ENCODE results near the gene TMEM147. TPM values are rescaled to one million over a fixed set of nuclear protein-coding genes. Genes with fewer than 3 reads are reported as not detected.

TMEM147 gene
- total RNA-seq, 5 donors from 2014 or later (not counting 1 experiment from before 2014, with no cell fraction given): 27.5 to 46.6 (median 44.2) TPM

GRCh38 chr19:35525873-35526272, 19.6 kb upstream of the TMEM147 start:
- no peaks in the 10 kb centered on the region for H3K4me1 Mint-ChIP-seq
- H3K27ac Mint-ChIP-seq: no peak overlapping the region
- 48% methylated on average over 3 of the region's 4 CpGs for WGBS (ENCODE audit: insufficient coverage)
- Histone ChIP-seq H3K4me1 (ENCODE audit: control insufficient read depth in 1 of 2, extremely low read depth in 1 of 2, insufficient read depth in 2 of 2, low read length in 2 of 2) (no peaks in the 10 kb centered on the region), H3K4me3 (ENCODE audit: control insufficient read depth in 1 of 2, extremely low read depth in 1 of 2, low read length in 1 of 2) (no peak overlapping the region), H3K9me3 (no peaks in the 10 kb centered on the region), H3K27me3 (replicated peaks in 1 of 2; ENCODE audit: control insufficient read depth in 2 of 2, extremely low read depth in 1 of 2, insufficient read depth in 2 of 2, low read length in 1 of 2) (peaks cover 0 to 60% of the 10 kb centered on the region in 2 experiments), H3K36me3 (ENCODE audit: control insufficient read depth in 2 of 2, extremely low read depth in 1 of 2, insufficient read depth in 1 of 2, low read length in 1 of 2) (no peaks in the 10 kb centered on the region), H3K27ac (ENCODE audit: low read length) (no peak overlapping the region)
- no peak overlapping the region for H3K4me3 Mint-ChIP-seq
- CTCF ChIA-PET: no interaction called here
- POLR2A ChIA-PET: no interaction called here
- H3K9me3 Mint-ChIP-seq: no peaks in the 10 kb centered on the region
- H3K27me3 Mint-ChIP-seq: peaks cover 19 to 44% of the 10 kb centered on the region in 2 donors
- DNase-seq (no peak), ATAC-seq (replicated peaks in 1 of 4) (no peak)
- no peaks in the 10 kb centered on the region for H3K36me3 Mint-ChIP-seq

- Mint-ChIP-seq H3K36me3 (no peaks in the 10 kb centered on the region), H3K27ac (peak within 1 kb of the TSS in 1 of 2 donors; percentile 46), H3K4me1 (peaks cover 5 to 7% (median 7%) of the 10 kb centered on the region in 3 donors), H3K4me3 (no peak within 1 kb of the TSS), H3K9me3 (no peaks in the 10 kb centered on the region), H3K27me3 (peaks cover 28 to 56% of the 10 kb centered on the region in 2 donors)
- Histone ChIP-seq H3K27me3 (replicated peaks in 1 of 2; ENCODE audit: control insufficient read depth in 2 of 2, extremely low read depth in 1 of 2, insufficient read depth in 2 of 2, low read length in 1 of 2) (peaks cover 0 to 76% of the 10 kb centered on the region in 2 experiments), H3K4me1 (ENCODE audit: control insufficient read depth in 1 of 2, extremely low read depth in 1 of 2, insufficient read depth in 2 of 2, low read length in 2 of 2) (peaks cover 0 to 4% of the 10 kb centered on the region in 2 experiments), H3K36me3 (ENCODE audit: control insufficient read depth in 2 of 2, extremely low read depth in 1 of 2, insufficient read depth in 1 of 2, low read length in 1 of 2) (no peaks in the 10 kb centered on the region), H3K27ac (ENCODE audit: low read length) (no peak within 1 kb of the TSS), H3K9me3 (no peaks in the 10 kb centered on the region), H3K4me3 (ENCODE audit: control insufficient read depth in 1 of 2, extremely low read depth in 1 of 2, low read length in 1 of 2) (no peak within 1 kb of the TSS)
- 90% methylated on average over 3 of the region's 11 CpGs for WGBS (ENCODE audit: insufficient coverage)
- ChIA-PET CTCF (interaction anchor here in 1 of 2 donors (0.6 kb wide), 1 partner anchor 77 kb away, joined by 3 read pairs; no protein-coding TSS in a partner anchor), POLR2A (no interaction called here)
- ATAC-seq (replicated peaks in 1 of 4) (no peak), DNase-seq (no peak)
Observed at GRCh38 chr19:35528218-35529038, 17.0 kb upstream of the TMEM147 start, which contains the start of gene SBSN. Gene SBSN (minus strand): TSS chr19:35528311. CDS start chr19:35528281, 30 bp downstream.

- no peaks in the 10 kb centered on the region for H3K36me3 Mint-ChIP-seq
- CTCF ChIA-PET: no interaction called here
- peaks cover 11 to 14% (median 13%) of the 10 kb centered on the region in 3 donors for H3K4me1 Mint-ChIP-seq
- no peaks in the 10 kb centered on the region for H3K36me3 ChIP-seq (ENCODE audit: control insufficient read depth in 2 of 2, extremely low read depth in 1 of 2, insufficient read depth in 1 of 2, low read length in 1 of 2)
- H3K4me3 Mint-ChIP-seq: no peak overlapping the region
- 41% methylated on average over 14 of the region's 19 CpGs for WGBS (ENCODE audit: insufficient coverage)
- ATAC-seq (replicated peaks in 1 of 4) (no peak), DNase-seq (no peak)
- peaks cover 0 to 79% of the 10 kb centered on the region in 2 experiments for H3K27me3 ChIP-seq (replicated peaks in 1 of 2; ENCODE audit: control insufficient read depth in 2 of 2, extremely low read depth in 1 of 2, insufficient read depth in 2 of 2, low read length in 1 of 2)
- H3K27me3 Mint-ChIP-seq: peaks cover 28 to 52% of the 10 kb centered on the region in 2 donors
- H3K9me3 ChIP-seq: no peaks in the 10 kb centered on the region
- no peak overlapping the region for H3K27ac ChIP-seq (ENCODE audit: low read length)
- H3K9me3 Mint-ChIP-seq: no peaks in the 10 kb centered on the region
- peaks cover 0 to 15% of the 10 kb centered on the region in 2 experiments for H3K4me1 ChIP-seq (ENCODE audit: control insufficient read depth in 1 of 2, extremely low read depth in 1 of 2, insufficient read depth in 2 of 2, low read length in 2 of 2)
- POLR2A ChIA-PET: no interaction called here
- no peak overlapping the region for H3K4me3 ChIP-seq (ENCODE audit: control insufficient read depth in 1 of 2, extremely low read depth in 1 of 2, low read length in 1 of 2)
- no peak overlapping the region for H3K27ac Mint-ChIP-seq
Observed at GRCh38 chr19:35529241-35530218, 15.9 kb upstream of the TMEM147 start.

GRCh38 chr19:35531291-35531690, 14.1 kb upstream of the TMEM147 start:
- ATAC-seq (replicated peaks in 1 of 4) (no peak), DNase-seq (no peak)
- ChIA-PET CTCF (no interaction called here), POLR2A (no interaction called here)
- peaks cover 14 to 15% (median 14%) of the 10 kb centered on the region in 3 donors for H3K4me1 Mint-ChIP-seq
- Histone ChIP-seq H3K27me3 (replicated peaks in 1 of 2; ENCODE audit: control insufficient read depth in 2 of 2, extremely low read depth in 1 of 2, insufficient read depth in 2 of 2, low read length in 1 of 2) (peaks cover 0 to 67% of the 10 kb centered on the region in 2 experiments), H3K27ac (ENCODE audit: low read length) (no peak overlapping the region), H3K4me1 (ENCODE audit: control insufficient read depth in 1 of 2, extremely low read depth in 1 of 2, insufficient read depth in 2 of 2, low read length in 2 of 2) (peaks cover 0 to 15% of the 10 kb centered on the region in 2 experiments), H3K36me3 (ENCODE audit: control insufficient read depth in 2 of 2, extremely low read depth in 1 of 2, insufficient read depth in 1 of 2, low read length in 1 of 2) (no peaks in the 10 kb centered on the region), H3K9me3 (no peaks in the 10 kb centered on the region), H3K4me3 (ENCODE audit: control insufficient read depth in 1 of 2, extremely low read depth in 1 of 2, low read length in 1 of 2) (no peak overlapping the region)
- no peak overlapping the region for H3K27ac Mint-ChIP-seq
- H3K36me3 Mint-ChIP-seq: no peaks in the 10 kb centered on the region
- no peaks in the 10 kb centered on the region for H3K9me3 Mint-ChIP-seq
- 55% methylated on average over 2 of the region's 6 CpGs for WGBS (ENCODE audit: insufficient coverage)
- peaks cover 28 to 49% of the 10 kb centered on the region in 2 donors for H3K27me3 Mint-ChIP-seq
- peak overlapping the region in 1 of 3 donors; percentile 6 for H3K4me3 Mint-ChIP-seq

GRCh38 chr19:35533201-35533821, 12.1 kb upstream of the TMEM147 start, which contains the start of gene GAPDHS:
Gene GAPDHS (plus strand): TSS chr19:35533456. CDS start chr19:35533528, 72 bp downstream.
- 73% methylated on average over 28 of the region's 39 CpGs for WGBS (ENCODE audit: insufficient coverage)
- no peak within 1 kb of the TSS for H3K27ac ChIP-seq (ENCODE audit: low read length)

More at GRCh38 chr19:35533201-35533821, 12.1 kb upstream of the TMEM147 start, which contains the start of gene GAPDHS:
- ChIA-PET CTCF (no interaction called here), POLR2A (no interaction called here)
- ATAC-seq (replicated peaks in 1 of 4): peak in 3 of 4 experiments; percentile 8 to 40 (median 21)
- no peak for DNase-seq
- peaks cover 0 to 49% of the 10 kb centered on the region in 2 experiments for H3K27me3 ChIP-seq (replicated peaks in 1 of 2; ENCODE audit: control insufficient read depth in 2 of 2, extremely low read depth in 1 of 2, insufficient read depth in 2 of 2, low read length in 1 of 2)
- Mint-ChIP-seq H3K9me3 (no peaks in the 10 kb centered on the region), H3K4me1 (peaks cover 14 to 15% (median 14%) of the 10 kb centered on the region in 3 donors), H3K4me3 (peak within 1 kb of the TSS; percentile 65 to 77 (median 73)), H3K36me3 (no peaks in the 10 kb centered on the region), H3K27me3 (peaks cover 20 to 32% of the 10 kb centered on the region in 2 donors), H3K27ac (peak within 1 kb of the TSS in 1 of 2 donors; percentile 63)
- no peaks in the 10 kb centered on the region for H3K9me3 ChIP-seq
- H3K36me3 ChIP-seq (ENCODE audit: control insufficient read depth in 2 of 2, extremely low read depth in 1 of 2, insufficient read depth in 1 of 2, low read length in 1 of 2): no peaks in the 10 kb centered on the region
- peaks cover 0 to 15% of the 10 kb centered on the region in 2 experiments for H3K4me1 ChIP-seq (ENCODE audit: control insufficient read depth in 1 of 2, extremely low read depth in 1 of 2, insufficient read depth in 2 of 2, low read length in 2 of 2)
- H3K4me3 ChIP-seq (ENCODE audit: control insufficient read depth in 1 of 2, extremely low read depth in 1 of 2, low read length in 1 of 2): peak within 1 kb of the TSS; percentile 18 to 67

All from T-cell (primary cell).